ENCODE measurements around the gene GNB1L.

GNB1L gene

GRCh38 chr22:19748991-19749664 lies 105.5 kb downstream of the GNB1L start:
- DNase-seq (ENCODE audit: low read depth), result no peak

- DNase-seq (ENCODE audit: low read depth), result no peak
Observed at GRCh38 chr22:19748139-19748538, 106.5 kb downstream of the GNB1L start.

DNA sequence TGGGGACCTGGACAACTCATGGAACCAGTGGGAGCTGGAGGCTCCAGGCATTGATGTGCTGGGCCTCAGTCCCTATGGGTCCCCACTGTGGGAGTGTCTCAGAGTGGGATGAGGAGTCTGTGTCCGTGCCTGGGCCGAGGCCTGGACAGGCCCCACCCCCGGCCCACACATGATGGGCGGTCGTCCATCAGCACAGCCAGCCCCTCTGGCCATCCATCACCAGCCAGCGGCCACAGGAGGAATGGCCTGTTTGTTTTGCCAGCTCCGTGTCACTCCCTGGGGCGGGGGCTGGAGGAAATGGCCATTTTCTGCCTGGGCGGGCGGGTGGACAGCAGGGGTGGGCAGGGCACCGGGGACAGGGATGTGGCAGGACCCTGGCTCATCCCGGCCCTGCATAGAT lies 107.1 kb downstream of the GNB1L start:
- DNase-seq (ENCODE audit: low read depth), result no peak

DNA sequence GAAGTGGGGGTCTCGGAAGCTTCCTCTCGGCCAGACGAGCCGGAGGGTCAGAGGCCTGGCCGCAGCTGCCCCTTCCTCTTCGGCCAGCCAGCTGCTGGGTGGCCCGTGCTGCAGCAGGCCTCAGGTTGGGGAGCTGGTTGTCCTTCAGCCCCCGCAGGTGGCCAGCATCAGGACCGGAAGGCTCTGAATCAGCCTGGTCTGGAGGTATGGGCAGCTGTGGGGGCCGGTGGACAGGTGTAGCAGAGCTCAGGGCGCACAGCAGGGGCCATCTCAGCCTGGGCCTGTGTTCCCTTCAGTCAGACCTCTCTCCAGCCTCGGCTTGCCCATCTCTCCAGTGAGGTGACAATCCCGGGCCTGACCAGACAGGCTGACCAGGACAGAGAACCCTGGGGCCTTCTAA lies 107.9 kb downstream of the GNB1L start:
- DNase-seq (ENCODE audit: low read depth), result no peak

DNA sequence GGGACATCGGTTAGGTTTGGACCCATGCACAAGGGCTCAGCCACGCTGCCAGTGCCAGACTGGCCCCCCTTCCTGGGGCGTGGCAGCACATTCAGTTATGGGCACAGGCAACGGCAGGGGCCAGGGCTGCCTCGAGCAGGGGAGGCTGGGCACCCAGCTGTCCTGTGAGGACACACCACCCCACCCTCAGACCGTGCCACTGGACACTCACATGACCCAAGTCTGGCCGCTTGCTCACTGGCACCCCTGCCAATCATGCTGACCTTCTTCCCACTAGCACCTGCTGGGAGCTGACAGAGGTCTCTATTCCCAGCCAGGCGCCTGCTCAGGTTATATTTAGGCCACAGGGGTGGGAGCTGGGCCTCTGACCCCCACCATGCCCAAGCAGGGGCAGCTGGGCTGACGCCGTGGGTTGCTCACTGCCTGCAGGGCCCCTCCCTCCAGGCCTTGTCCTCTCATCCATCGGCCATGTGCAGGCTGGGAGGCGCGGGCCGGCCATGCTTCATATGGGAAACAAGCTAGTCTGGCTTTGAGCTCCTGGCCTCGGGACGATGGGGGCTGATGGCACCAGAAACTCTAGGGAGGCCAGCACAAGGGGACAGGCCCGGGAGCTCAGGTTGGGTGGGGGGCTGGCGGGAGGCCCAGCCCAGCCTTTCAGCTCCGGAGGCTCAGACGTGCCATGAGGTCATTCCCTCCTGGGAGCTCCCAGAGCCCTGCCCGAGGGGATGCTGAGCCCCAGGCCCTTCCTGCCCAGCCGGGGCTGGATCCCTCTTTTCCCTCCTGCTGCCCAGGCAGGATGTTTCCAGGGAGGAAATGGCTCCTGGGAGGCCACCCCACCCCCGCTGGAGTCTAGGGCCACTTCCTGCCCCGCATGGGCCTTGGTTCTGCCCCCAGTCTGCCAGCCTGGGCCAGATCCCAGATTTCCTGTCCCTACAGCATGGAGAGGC lies 109.2 kb downstream of the GNB1L start:
- no peak for DNase-seq (ENCODE audit: low read depth)

GRCh38 chr22:19744350-19745006 lies 110.2 kb downstream of the GNB1L start:
- DNase-seq (ENCODE audit: low read depth), result no peak

DNA sequence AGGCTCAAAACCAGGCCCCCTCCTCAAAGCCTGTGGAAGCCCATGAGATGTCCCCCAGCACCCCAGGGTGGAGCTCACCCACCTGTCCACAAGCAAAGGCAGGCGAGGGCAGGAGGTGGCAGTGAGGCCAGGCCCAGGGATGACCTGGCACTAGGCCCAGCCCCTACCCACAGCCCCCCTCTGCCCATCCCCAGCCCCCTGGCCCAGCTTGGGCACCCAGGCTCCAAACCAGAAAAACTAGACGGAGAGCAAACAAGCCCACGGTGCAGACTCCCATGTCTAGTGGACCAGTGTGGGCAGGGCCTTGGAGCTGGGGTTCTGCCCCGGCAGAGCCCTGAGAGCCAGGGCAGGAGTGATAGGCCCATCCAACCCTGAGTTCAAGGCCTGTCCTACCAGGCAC lies 111.0 kb downstream of the GNB1L start:
- DNase-seq (ENCODE audit: low read depth), result no peak

- no peak for DNase-seq (ENCODE audit: low read depth)
Observed at GRCh38 chr22:19743081-19743480, 111.6 kb downstream of the GNB1L start.

- no peak for DNase-seq (ENCODE audit: low read depth)
Observed at GRCh38 chr22:19742160-19743066, 112.3 kb downstream of the GNB1L start.

GRCh38 chr22:19741053-19741452 lies 113.6 kb downstream of the GNB1L start:
- DNase-seq (ENCODE audit: low read depth), result no peak

- DNase-seq (ENCODE audit: low read depth), result no peak
Observed at GRCh38 chr22:19740586-19740985, 114.1 kb downstream of the GNB1L start.

DNA sequence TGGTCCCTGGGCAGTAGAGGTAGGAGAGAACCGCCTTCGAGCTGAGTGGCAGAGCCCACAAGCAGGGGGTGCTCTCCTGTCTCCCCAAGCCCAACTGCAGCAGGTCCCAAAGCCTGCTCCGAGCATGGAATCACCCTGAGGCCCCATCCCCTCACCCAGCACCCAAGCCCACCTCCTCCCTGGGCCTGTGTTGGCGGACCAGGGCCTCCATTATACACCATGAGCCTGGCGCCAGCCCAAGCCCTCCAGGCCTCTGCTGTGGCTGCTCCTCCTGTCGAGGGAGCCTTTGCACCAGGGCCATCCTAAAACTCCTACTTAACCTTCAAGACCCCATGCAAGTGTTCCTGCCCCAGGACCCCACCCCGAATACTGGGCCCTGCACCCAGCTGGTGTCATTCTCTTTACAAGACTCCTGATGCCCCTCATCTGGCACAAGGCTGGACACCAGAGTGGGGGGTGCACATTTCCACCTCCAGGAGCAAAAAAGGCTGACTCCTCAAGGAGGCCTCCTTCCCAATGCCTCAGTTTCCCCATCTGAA lies 114.7 kb downstream of the GNB1L start:
- DNase-seq (ENCODE audit: low read depth), result no peak

DNA sequence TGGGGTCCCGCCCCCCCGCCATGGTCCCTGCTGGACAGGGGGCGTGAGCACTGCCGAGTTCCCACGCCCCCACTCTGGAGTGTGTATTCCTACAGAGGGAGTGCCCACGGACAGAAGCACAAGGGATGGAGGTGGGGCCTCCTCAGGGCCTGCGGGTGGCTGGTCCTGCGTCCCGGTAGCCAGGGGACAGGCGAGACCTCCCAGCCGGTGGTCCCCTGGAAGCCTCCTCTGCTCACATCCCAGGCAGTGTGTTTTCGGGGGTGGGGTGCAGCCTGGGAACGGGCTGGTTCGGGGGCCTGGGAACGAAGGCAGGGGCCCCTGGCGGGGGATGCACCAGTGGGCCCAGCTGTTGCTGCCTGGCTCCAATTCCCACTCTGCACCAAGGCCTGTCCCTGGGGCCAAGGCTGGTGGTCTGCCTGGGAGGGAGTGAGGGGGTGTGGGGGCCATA lies 115.2 kb downstream of the GNB1L start:
- DNase-seq (ENCODE audit: low read depth), result no peak

- DNase-seq (ENCODE audit: low read depth), result no peak
Observed at GRCh38 chr22:19738664-19739447, 115.8 kb downstream of the GNB1L start.

DNA sequence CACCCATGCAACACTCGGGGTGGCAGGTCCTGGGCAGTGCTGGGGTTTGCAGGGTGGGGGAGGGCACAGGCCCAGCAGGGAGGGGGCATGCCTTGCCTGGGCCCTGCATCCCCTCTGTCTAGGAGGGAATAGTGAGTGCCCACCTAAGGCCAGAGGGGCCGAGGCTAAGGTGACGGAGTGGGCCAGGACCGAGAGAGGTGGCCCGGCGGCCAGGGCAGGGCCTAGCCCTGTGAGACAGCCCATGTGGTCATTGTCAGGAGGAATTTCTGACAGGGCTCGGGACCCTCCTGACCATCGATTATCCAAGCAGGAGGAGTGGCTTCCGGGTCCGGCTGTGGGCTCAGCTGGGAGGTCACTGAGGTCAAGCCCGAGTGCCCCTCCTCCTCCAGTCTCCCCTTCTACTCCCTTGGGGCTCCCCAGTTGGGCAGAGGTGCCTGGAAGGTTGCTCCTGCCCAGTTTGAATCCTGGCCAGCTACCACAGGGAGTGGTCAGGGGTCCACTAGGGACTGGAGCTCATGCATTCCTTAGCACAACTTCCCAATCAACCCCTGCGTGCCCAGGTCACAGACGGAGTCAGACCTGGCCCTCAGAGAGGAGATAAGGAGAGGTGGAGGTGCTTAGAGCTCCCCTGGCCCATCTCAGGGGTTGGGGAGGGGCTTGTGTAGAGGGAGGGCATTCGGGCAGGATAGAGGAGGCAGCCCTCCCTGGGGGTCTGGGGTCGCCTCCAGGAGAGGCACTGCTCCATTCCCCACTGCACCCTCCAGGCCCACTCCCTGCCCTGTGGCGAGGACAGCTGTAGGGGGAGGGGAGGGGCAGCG lies 116.6 kb downstream of the GNB1L start:
- no peak for DNase-seq (ENCODE audit: low read depth)

DNA sequence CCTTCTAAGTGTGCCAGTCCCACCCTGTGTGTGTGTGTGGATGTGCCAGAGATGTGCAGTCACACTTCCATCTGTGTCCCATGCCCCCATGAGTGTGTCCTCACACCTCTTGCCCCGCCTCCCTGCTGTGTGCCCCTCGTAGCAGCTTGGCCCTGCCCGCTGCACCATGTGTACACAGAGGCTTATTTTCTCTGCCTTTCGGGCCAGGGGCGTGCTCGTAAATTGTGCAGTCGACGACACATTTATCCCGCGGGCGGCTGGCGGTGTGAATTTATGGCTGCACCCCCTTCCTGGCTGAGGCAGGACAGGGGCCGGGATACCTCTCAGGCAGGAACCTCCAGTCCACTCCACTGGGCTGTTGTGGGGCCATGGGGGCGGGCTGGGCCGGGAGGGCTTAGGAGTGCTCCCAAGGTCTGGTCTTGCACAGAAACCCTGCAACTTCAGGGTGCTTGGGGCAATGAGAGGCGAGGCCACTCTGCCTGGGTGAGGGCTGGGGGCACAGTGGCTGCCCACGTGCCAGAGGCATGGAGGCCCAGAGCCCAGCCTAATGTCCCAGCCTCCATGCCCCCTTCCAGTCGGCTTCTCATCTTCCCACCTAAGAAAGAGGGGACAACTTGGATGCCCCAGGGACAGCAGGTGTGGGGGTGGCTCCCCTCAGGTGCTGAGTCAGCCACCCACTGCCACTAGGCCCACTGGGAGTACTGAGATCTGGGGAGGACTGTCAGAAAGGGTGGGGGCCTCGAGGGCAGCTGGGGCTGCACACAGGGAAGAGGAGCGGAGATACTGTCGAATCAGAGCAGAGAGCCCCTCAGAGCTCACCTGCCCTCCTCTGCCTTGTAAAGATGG lies 118.8 kb downstream of the GNB1L start:
- no peak for DNase-seq (ENCODE audit: low read depth)

DNA sequence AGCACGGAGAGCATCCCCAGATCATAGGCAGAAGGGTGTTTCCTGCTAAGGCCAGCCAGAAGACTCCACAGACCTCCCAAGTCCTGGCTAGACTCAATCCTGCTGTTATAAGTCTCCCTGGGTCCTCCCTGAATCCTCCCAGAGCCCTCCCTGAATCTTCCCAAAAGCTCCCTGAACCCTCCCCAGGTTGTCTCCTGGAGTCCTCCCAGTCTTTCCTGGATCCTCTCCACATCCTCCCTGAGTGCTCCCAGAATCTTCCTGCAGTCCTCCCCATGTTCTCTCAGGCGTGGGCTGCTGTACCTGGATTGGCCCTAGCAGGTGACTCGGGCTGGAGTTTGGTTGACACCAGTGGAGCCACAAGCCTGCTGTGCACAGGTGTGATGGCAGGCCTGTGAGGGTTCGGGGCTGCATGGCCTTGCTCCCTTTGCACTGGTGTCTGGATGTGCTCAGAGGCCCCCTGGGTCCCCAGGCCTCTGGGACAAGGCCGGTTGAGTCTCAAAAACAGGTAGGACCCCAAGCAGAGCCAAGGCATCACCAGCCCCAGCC lies 119.8 kb downstream of the GNB1L start:
- DNase-seq (ENCODE audit: low read depth), result no peak

GRCh38 chr22:19734163-19734562 lies 120.5 kb downstream of the GNB1L start:
- no peak for DNase-seq (ENCODE audit: low read depth)
